GM23248 (cell line): Measurements from ENCODE around the gene RDH16.

ENCODE experiments used
- EZH2 ChIP-seq: fragments of 200-600 bp; sonication (generic); IDR thresholded peaks from 2 replicates; pipeline ENCODE4 v1.6.1; 2018; ENCODE audit warnings: antibody characterized with exemption, mild to moderate bottlenecking; ENCODE audit not compliant: insufficient read depth, poor library complexity, severe bottlenecking
- EZH2phosphoT487 ChIP-seq: fragments of 200-600 bp; sonication (generic); IDR thresholded peaks from 2 replicates; pipeline ENCODE4 v1.6.1; 2018; ENCODE audit warnings: antibody characterized with exemption, moderate library complexity, mild to moderate bottlenecking, low read depth; ENCODE audit not compliant: insufficient read depth

DNA sequence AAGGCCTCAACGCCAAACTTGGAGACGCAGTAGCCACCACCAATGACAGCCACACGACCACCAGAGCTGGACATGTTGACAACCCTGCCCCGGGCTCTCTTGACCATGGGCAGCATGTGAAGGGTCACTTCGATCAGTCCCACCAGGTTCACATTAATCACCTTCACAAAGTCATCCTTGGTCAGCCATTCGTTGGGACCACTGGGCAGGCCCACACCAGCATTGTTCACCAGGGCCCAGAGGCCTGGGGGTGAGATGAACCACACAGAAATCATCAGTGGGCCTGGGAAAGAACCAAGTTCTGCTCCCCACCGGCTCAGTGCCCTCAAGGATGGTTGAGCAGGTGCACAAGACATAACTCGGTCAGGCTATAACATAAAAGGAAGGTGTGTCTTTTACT lies 27.2 kb downstream of the RDH16 start:
- TF ChIP-seq EZH2 (no peak), EZH2phosphoT487 (no peak)
